ENCODE measurements around the gene JAML.

The JAML gene

GRCh38 chr11:118215262-118215661 lies 9.5 kb downstream of the JAML start:
- no peak for DNase-seq

- DNase-seq, result peak; percentile 100
Observed at GRCh38 chr11:118214210-118214914, 10.4 kb downstream of the JAML start.

GRCh38 chr11:118213781-118214180 lies 11.0 kb downstream of the JAML start:
- no peak for DNase-seq

- peak; percentile 40 for DNase-seq
Observed at GRCh38 chr11:118213201-118213600, 11.6 kb downstream of the JAML start.

GRCh38 chr11:118212781-118213191 lies 12.0 kb downstream of the JAML start:
- peak; percentile 93 for DNase-seq

GRCh38 chr11:118212131-118212725 lies 12.6 kb downstream of the JAML start:
- DNase-seq, result peak; percentile 96

- DNase-seq, result no peak
Observed at GRCh38 chr11:118211006-118211405, 13.8 kb downstream of the JAML start.

- DNase-seq, result no peak
Observed at GRCh38 chr11:118210323-118210722, 14.5 kb downstream of the JAML start.

- DNase-seq, result no peak
Observed at GRCh38 chr11:118209033-118209432, 15.8 kb downstream of the JAML start.

- no peak for DNase-seq
Observed at GRCh38 chr11:118207079-118207478, 17.7 kb downstream of the JAML start.

GRCh38 chr11:118206391-118207031 lies 18.3 kb downstream of the JAML start:
- DNase-seq, result peak; percentile 89

GRCh38 chr11:118205606-118206378 lies 19.0 kb downstream of the JAML start:
- DNase-seq, result no peak

- DNase-seq, result peak; percentile 41
Observed at GRCh38 chr11:118202599-118203422, 22.0 kb downstream of the JAML start.

GRCh38 chr11:118201966-118202365 lies 22.8 kb downstream of the JAML start:
- DNase-seq, result no peak

- DNase-seq, result no peak
Observed at GRCh38 chr11:118200901-118201680, 23.7 kb downstream of the JAML start.

- DNase-seq, result no peak
Observed at GRCh38 chr11:118200497-118200896, 24.3 kb downstream of the JAML start.

- DNase-seq, result no peak
Observed at GRCh38 chr11:118199135-118199534, 25.7 kb downstream of the JAML start.

- DNase-seq, result peak; percentile 60
Observed at GRCh38 chr11:118198370-118198769, 26.4 kb downstream of the JAML start.

GRCh38 chr11:118194835-118195627 lies 29.8 kb downstream of the JAML start:
- DNase-seq, result no peak

- no peak for DNase-seq
Observed at GRCh38 chr11:118193910-118194566, 30.8 kb downstream of the JAML start.

Measured in GF-D8 (cell line).